Measurements from ENCODE around the gene MLLT3. TPM values are rescaled to one million over a fixed set of nuclear protein-coding genes. Genes with fewer than 3 reads are reported as not detected.

The MLLT3 gene
- polyA plus RNA-seq, 5 donors, result 21.3 to 39.8 (median 37.7) TPM

DNA sequence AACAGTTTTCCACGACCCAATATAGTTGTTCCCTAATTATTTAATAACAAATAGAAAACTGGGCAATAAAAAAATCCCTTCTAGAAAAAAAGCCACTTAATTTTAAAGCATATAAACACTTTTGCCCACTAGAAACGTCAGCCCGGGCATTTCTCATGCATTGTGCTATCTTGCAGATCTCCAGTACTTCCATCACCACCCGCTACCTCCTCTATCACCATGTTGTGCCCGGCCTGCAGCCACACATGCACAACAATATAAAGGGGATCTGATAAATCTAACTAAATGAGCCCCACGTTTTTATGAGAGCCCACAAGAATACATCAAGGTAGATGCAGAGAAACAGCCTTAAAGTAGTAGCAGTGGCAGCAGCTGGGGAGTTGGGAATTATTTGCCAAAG lies 272.7 kb downstream of the MLLT3 start:
- no peak for DNase-seq

- DNase-seq, result no peak
These were observed 279.0 kb downstream of the MLLT3 start for GRCh38 chr9:20343325-20343724.

DNA sequence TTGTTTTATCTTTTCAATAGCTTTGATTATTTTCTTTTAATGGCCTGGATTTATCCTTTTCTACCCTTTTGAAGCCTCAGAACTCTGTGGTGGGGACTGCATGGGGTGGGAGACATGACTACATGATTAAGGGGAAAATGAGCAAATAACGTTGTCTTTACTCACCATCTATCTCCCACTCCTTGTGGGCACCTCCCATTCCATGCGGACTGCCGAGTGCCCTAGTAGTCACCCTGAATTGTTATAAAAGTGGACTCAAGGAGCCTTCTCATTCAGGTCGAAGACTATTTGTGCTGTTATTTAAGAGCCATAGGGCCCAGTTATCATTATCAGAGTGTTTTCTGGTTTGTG lies 281.8 kb downstream of the MLLT3 start:
- no peak for DNase-seq

GRCh38 chr9:20335668-20336332 lies 286.5 kb downstream of the MLLT3 start:
- DNase-seq, result no peak

- no peak for DNase-seq
These were observed 288.3 kb downstream of the MLLT3 start for GRCh38 chr9:20333991-20334390.

GRCh38 chr9:20331095-20331685 lies 291.1 kb downstream of the MLLT3 start:
- no peak for DNase-seq

- no peak for DNase-seq
These were observed 291.6 kb downstream of the MLLT3 start for GRCh38 chr9:20330688-20331087.

DNA sequence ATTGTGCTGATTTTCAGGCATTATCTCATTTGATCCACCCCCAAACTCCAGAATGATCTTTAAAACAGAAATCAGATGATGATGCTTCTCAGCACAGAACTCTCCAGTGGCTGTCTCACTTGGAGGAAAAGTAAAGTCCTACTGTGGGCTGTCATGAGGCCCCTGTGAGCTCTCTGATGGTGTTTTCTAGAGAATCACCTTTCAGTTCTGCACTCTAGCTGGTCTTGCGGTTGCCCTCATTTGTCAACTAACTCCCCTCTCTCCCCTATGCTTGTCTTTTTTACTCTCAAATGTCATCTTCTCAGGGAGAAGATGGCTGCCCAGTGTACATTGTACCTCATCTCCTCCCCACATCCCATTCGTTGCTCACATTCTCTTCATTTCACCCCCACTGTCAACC lies 295.8 kb downstream of the MLLT3 start:
- no peak for DNase-seq

DNA sequence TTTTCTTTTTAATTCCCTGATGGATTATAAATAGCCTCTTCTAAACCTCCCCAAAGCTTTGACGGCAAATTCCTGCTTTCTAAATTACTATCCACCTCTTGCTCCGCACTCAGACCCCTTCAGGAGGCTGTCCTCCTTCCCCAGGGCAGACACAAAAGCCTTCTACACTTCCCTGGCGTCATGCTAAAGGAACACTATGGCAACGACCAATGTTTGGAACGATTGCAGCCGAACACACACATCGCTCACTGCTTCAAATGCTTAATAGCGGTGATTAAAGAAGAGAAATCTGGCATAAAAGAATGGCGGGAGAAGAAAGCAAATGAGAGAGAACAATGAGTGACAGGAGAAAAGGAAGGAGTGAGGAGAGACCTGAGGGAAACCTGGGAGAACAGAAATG lies 297.3 kb downstream of the MLLT3 start:
- DNase-seq, result no peak

- DNase-seq, result no peak
These were observed 300.1 kb downstream of the MLLT3 start for GRCh38 chr9:20322212-20322611.

DNA sequence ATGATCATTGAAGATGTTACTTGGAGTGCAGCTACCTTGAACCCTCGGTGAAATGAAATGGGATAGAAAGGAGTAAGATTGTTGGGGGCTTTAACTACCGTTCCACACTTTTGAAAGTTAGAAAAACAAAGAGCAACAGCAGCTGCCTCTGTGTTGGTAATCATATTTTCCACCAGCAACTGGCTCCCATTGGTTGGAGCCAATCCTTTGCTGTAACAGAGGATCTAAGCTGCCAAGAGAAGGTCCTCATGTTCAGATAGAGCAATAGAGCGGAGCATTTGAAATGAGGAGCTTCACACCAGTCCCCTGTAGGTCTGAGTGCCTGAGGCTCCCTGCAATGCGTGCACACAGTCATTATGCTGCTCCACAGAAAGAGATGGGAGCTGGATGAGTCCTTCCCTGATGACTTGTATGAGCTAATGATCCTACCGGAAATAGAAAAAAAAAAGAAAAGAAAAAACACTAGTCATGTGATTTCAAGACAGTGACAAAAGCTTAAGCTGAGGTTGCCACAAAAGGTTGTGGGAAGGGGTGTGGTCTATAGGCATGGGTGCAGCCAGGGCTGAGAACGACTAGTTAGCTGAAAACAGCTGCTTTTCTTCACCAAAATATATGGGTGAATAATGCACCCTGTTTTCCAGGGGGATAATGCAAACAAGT lies 300.7 kb downstream of the MLLT3 start:
- no peak for DNase-seq

- DNase-seq, result no peak
These were observed 301.4 kb downstream of the MLLT3 start for GRCh38 chr9:20320921-20321320.

GRCh38 chr9:20319641-20320337 lies 302.5 kb downstream of the MLLT3 start:
- no peak for DNase-seq

GRCh38 chr9:20319241-20319640 lies 303.1 kb downstream of the MLLT3 start:
- no peak for DNase-seq

DNA sequence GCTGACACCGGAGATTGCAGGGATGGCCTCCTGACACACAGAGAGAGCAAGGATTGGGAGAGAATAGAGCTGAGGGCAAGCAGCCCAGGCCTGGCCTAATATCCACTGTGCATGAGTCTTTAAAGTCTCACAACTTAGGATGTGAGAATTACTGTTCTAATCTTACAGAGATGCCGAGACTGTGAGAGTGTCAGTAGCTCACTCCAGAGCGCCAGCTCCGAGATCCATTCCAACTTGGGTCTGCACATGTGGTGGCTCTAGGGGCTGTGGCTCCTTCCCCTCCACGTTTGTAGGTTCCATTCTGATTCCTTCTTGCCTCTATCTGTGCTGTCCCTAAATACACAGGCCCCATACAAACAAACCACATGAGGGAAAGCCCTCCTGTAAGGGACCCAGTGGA lies 304.6 kb downstream of the MLLT3 start:
- no peak for DNase-seq

DNA sequence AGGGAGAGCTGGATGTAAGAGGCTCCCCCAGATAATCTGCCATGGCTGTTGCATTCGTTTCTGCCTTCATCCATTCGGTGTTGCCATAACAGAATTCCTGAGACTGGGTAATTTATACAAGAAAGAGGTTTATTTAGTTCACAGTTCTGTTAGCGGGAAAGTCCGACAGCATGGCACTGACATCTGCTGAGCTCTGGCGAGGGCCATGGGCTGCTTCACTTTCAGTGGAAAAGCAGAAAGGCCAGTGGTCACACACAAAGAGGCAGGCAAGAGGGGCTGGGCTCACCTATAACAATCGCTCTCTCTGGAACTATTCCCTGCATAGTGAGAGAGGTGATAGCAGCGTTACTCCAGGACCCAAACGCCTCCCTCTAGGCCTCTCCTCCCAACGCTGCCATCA lies 305.9 kb downstream of the MLLT3 start:
- no peak for DNase-seq

- no peak for DNase-seq
These were observed 306.6 kb downstream of the MLLT3 start for GRCh38 chr9:20315677-20316076.

- no peak for DNase-seq
These were observed 307.3 kb downstream of the MLLT3 start for GRCh38 chr9:20314981-20315380.

DNA sequence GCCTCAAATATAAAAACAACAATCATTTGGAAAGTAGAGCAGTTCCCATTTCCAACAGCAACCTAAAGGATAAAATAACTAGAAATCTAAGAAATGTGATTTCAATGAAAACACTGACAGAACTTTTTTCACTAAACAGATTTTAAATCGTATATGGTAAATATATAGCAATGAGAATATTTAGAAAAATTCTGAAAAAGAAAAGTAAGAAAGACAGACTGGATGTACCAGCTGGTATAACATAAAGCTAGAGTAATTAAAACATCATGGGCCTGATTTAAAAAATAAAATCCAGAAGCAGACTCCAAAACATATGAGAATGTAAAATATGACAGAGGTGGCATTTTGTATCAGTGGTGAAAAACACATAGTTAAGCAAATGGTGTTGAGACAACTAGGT lies 308.9 kb downstream of the MLLT3 start:
- DNase-seq, result no peak

DNA sequence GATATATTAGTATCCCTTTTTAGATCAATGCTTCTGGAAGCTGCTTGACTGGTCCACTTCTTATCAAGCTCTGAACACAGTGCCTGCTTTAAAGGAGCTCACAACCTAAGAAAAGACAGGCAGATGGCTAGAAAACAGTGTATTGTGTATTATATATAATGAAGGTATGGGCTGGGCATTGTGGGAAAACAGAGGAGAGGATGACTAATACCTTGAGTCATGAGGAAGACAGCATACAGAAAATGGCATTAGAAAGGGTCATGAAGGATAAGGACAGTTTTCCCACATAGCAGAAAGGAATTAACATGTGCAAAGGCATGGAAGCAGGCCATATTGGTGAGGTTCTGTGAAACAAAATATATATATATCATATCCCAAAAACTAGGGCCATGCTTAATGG lies 309.6 kb downstream of the MLLT3 start:
- DNase-seq, result no peak

DNA sequence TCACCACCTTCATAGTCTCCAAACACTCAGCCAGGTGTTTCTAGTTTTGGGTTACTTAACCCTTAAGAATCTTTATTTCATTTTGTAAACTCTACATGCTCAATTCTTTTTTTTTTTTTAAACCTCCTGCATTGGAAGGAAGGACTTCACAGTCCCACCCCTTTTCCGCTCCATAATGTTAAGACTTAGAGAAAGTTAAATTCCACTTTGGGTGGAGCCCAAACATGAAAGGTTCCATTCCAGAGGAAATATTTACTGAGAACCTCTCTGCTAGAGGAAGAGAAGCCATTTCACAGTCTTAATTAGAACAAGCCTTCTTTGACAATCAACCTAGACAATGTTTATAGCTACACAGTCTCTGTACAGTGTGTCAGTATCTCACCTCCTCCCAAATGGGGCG lies 312.3 kb downstream of the MLLT3 start:
- DNase-seq, result no peak

DNA sequence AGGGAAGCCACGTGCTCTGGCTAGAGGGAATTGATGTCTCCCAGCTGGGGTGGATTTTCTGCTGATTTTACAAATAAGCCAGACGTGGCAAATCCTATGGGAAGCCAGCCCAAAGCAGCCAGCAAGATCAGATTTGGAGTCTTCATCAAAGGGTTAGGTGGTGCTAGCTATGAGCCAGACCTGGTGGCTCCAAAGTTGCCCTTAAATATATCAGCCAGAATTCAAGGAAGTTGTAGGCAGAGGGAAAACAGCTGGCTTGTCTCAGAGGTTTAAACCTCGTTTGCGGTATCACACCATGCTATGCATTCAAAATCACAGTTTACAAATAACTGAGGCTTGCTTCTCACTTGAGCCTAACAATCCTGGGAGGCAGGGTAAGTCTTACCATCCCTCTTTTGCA lies 313.2 kb downstream of the MLLT3 start:
- peak; percentile 76 for DNase-seq

DNA sequence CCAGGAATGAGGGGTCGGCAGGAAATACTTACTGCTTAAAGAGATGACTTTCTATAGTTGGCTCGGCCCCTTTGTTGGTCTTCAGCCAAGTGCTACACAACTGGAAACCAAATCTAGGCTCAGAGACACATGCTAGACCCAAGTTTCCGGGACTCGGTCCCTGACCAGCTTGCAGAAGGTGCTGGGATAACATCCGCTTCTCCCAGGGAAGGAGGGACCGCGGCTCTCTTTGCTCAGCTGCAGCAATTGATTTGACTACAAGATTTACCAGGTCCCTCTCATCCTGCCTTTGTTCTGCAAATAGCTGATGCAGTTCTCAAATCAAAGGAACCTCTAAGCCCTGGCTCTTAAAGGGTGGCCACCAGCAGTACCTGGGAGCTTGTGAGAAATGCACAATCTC lies 314.7 kb downstream of the MLLT3 start:
- DNase-seq, result peak in 1 of 2 donors; percentile 27
